ENCODE results near the gene PMEL. TPM values are rescaled to one million over a fixed set of nuclear protein-coding genes. Genes with fewer than 3 reads are reported as not detected.
"Not testable (repeated sequence)": the region's sequence is repeated elsewhere in the genome, so short reads cannot be mapped to it uniquely, and the experiment has no call there.

The PMEL gene
- total and polyA plus RNA-seq, 5 donors = 0.45 to 2.2 (median 1.1) TPM

GRCh38 chr12:55999522-55999921, 33.7 kb upstream of the PMEL start:
- not testable (repeated sequence) for H3K27ac ChIP-seq (ENCODE audit: low read length); H3K27me3 ChIP-seq (ENCODE audit: control insufficient read depth, insufficient read depth); ATAC-seq; H3K9me3 ChIP-seq (ENCODE audit: control insufficient read depth, low read length); H3K4me3 ChIP-seq (ENCODE audit: low read length); DNase-seq; H3K4me1 ChIP-seq (ENCODE audit: control insufficient read depth, insufficient read depth, low read length)
- WGBS = 68% methylated on average over 6 of the region's 6 CpGs
- intact Hi-C loops (cut with DNase I) = loop anchor here in 3 of 4 donors (5.0 to 10.0 kb wide), 2 partner anchors 43 to 45 kb away; partner anchors contain the start of gene RPS26 (in 3 of the 3)

- H3K27ac ChIP-seq (ENCODE audit: low read length) = peak overlapping the region; percentile 33
- DNase-seq (no peak), ATAC-seq (no peak)
- H3K4me3 ChIP-seq (ENCODE audit: low read length) = peak overlapping the region; percentile 41
- intact Hi-C loops (cut with DNase I) = loop anchor here in 3 of 4 donors (5.0 to 10.0 kb wide), 2 partner anchors 45 to 47 kb away; partner anchors contain the start of gene RPS26 (in 3 of the 3)
- H3K4me1 ChIP-seq (ENCODE audit: control insufficient read depth, insufficient read depth, low read length) = no peaks in the 10 kb centered on the region
- no peaks in the 10 kb centered on the region for H3K27me3 ChIP-seq (ENCODE audit: control insufficient read depth, insufficient read depth)
- WGBS = 1% methylated on average over 5 of the region's 5 CpGs
- no peaks in the 10 kb centered on the region for H3K9me3 ChIP-seq (ENCODE audit: control insufficient read depth, low read length)
These were observed 31.7 kb upstream of the PMEL start for GRCh38 chr12:55997535-55997859.

GRCh38 chr12:55996715-55997534, 31.1 kb upstream of the PMEL start, which contains the start of gene SUOX:
TSS of gene SUOX (plus strand) at chr12:55997276. CDS start at chr12:56002222, 4,946 bp downstream.
- WGBS = 2% methylated on average over 27 of the region's 27 CpGs
- H3K9me3 ChIP-seq (ENCODE audit: control insufficient read depth, low read length) = no peaks in the 10 kb centered on the region
- no peaks in the 10 kb centered on the region for H3K27me3 ChIP-seq (ENCODE audit: control insufficient read depth, insufficient read depth)
- H3K4me1 ChIP-seq (ENCODE audit: control insufficient read depth, insufficient read depth, low read length) = no peaks in the 10 kb centered on the region
- DNase-seq = peak; percentile 97 to 99 (median 98)
- peak within 1 kb of the TSS; percentile 41 for H3K4me3 ChIP-seq (ENCODE audit: low read length)
- peak within 1 kb of the TSS; percentile 42 for H3K27ac ChIP-seq (ENCODE audit: low read length)
- intact Hi-C loops (cut with DNase I) = loop anchor here in 3 of 4 donors (5.0 to 10.0 kb wide), 2 partner anchors 45 to 48 kb away; partner anchors contain the start of gene RPS26 (in 3 of the 3)
- ATAC-seq = peak; percentile 99

- DNase-seq = peak in 2 of 3 donors; percentile 68
- WGBS = 24% methylated on average over 14 of the region's 14 CpGs
- Histone ChIP-seq H3K9me3 (ENCODE audit: control insufficient read depth, low read length) (no peaks in the 10 kb centered on the region), H3K4me1 (ENCODE audit: control insufficient read depth, insufficient read depth, low read length) (no peaks in the 10 kb centered on the region), H3K27ac (ENCODE audit: low read length) (peak overlapping the region; percentile 42), H3K4me3 (ENCODE audit: low read length) (peak overlapping the region; percentile 41), H3K27me3 (ENCODE audit: control insufficient read depth, insufficient read depth) (no peaks in the 10 kb centered on the region)
- peak; percentile 35 to 53 for ATAC-seq
- intact Hi-C loops (cut with DNase I) = loop anchor here in 3 of 4 donors (5.0 to 10.0 kb wide), 2 partner anchors 46 to 49 kb away; partner anchors contain the start of gene RPS26 (in 3 of the 3)
These were observed 30.4 kb upstream of the PMEL start for GRCh38 chr12:55996201-55996714.

- Histone ChIP-seq H3K27ac (ENCODE audit: low read length) (no peak overlapping the region), H3K27me3 (ENCODE audit: control insufficient read depth, insufficient read depth) (no peaks in the 10 kb centered on the region), H3K9me3 (ENCODE audit: control insufficient read depth, low read length) (no peaks in the 10 kb centered on the region), H3K4me1 (ENCODE audit: control insufficient read depth, insufficient read depth, low read length) (no peaks in the 10 kb centered on the region), H3K4me3 (ENCODE audit: low read length) (no peak overlapping the region)
- intact Hi-C loops (cut with DNase I) = loop anchor here in 3 of 4 donors (5.0 to 10.0 kb wide), 2 partner anchors 47 to 49 kb away; partner anchors contain the start of gene RPS26 (in 3 of the 3)
- ATAC-seq (no peak), DNase-seq (no peak)
- WGBS = 78% methylated on average over 8 of the region's 8 CpGs
These were observed 29.5 kb upstream of the PMEL start for GRCh38 chr12:55995366-55995765.

GRCh38 chr12:55993230-55993853, 27.5 kb upstream of the PMEL start:
- no peak overlapping the region for H3K27ac ChIP-seq (ENCODE audit: low read length)
- WGBS = 76% methylated on average over 4 of the region's 4 CpGs
- no peaks in the 10 kb centered on the region for H3K27me3 ChIP-seq (ENCODE audit: control insufficient read depth, insufficient read depth)
- no peak overlapping the region for H3K4me3 ChIP-seq (ENCODE audit: low read length)
- no peaks in the 10 kb centered on the region for H3K9me3 ChIP-seq (ENCODE audit: control insufficient read depth, low read length)
- intact Hi-C loops (cut with DNase I) = loop anchor here in 1 of 4 donors (10.0 kb wide), 1 partner anchor 51 kb away; the partner anchor contains the start of gene RPS26
- no peak for DNase-seq
- no peaks in the 10 kb centered on the region for H3K4me1 ChIP-seq (ENCODE audit: control insufficient read depth, insufficient read depth, low read length)
- ATAC-seq = no peak

- H3K27ac ChIP-seq (ENCODE audit: low read length) = no peak overlapping the region
- ATAC-seq = no peak
- no peak overlapping the region for H3K4me3 ChIP-seq (ENCODE audit: low read length)
- H3K27me3 ChIP-seq (ENCODE audit: control insufficient read depth, insufficient read depth) = no peaks in the 10 kb centered on the region
- no peaks in the 10 kb centered on the region for H3K4me1 ChIP-seq (ENCODE audit: control insufficient read depth, insufficient read depth, low read length)
- intact Hi-C loops (cut with DNase I) = loop anchor here in 1 of 4 donors (10.0 kb wide), 1 partner anchor 54 kb away; the partner anchor contains the start of gene RPS26
- 84% methylated on average over 3 of the region's 3 CpGs for WGBS
- no peaks in the 10 kb centered on the region for H3K9me3 ChIP-seq (ENCODE audit: control insufficient read depth, low read length)
- no peak for DNase-seq
These were observed 25.3 kb upstream of the PMEL start for GRCh38 chr12:55991110-55991509.

- H3K4me3 ChIP-seq (ENCODE audit: low read length); ATAC-seq; H3K9me3 ChIP-seq (ENCODE audit: control insufficient read depth, low read length); H3K27ac ChIP-seq (ENCODE audit: low read length); H3K4me1 ChIP-seq (ENCODE audit: control insufficient read depth, insufficient read depth, low read length); DNase-seq; H3K27me3 ChIP-seq (ENCODE audit: control insufficient read depth, insufficient read depth); intact Hi-C loops (cut with DNase I): not testable (repeated sequence)
- WGBS = 90% methylated on average over 7 of the region's 7 CpGs
These were observed 20.1 kb upstream of the PMEL start for GRCh38 chr12:55985976-55986375.

- ATAC-seq (no peak), DNase-seq (no peak)
- no peak overlapping the region for H3K4me3 ChIP-seq (ENCODE audit: low read length)
- peaks cover 2% of the 10 kb centered on the region for H3K4me1 ChIP-seq (ENCODE audit: control insufficient read depth, insufficient read depth, low read length)
- no peaks in the 10 kb centered on the region for H3K27me3 ChIP-seq (ENCODE audit: control insufficient read depth, insufficient read depth)
- H3K9me3 ChIP-seq (ENCODE audit: control insufficient read depth, low read length) = no peaks in the 10 kb centered on the region
- intact Hi-C loops (cut with DNase I) = no loop called here
- 90% methylated on average over 4 of the region's 4 CpGs for WGBS
- no peak overlapping the region for H3K27ac ChIP-seq (ENCODE audit: low read length)
These were observed 19.5 kb upstream of the PMEL start for GRCh38 chr12:55985341-55985740.

GRCh38 chr12:55984861-55985260, 19.0 kb upstream of the PMEL start:
- 67% methylated on average over 2 of the region's 2 CpGs for WGBS
- no peak overlapping the region for H3K27ac ChIP-seq (ENCODE audit: low read length)
- H3K9me3 ChIP-seq (ENCODE audit: control insufficient read depth, low read length) = no peaks in the 10 kb centered on the region
- no peak for DNase-seq
- intact Hi-C loops (cut with DNase I) = no loop called here
- no peaks in the 10 kb centered on the region for H3K27me3 ChIP-seq (ENCODE audit: control insufficient read depth, insufficient read depth)
- ATAC-seq = no peak
- H3K4me1 ChIP-seq (ENCODE audit: control insufficient read depth, insufficient read depth, low read length) = peaks cover 2% of the 10 kb centered on the region
- no peak overlapping the region for H3K4me3 ChIP-seq (ENCODE audit: low read length)
